PFSK-1 (cell line): ENCODE results near the gene PIGS.
A peak's percentile ranks its signal among the peaks of the same experiment; 100 is the strongest.

Source experiments
- FOXP2 ChIP-seq: optimal IDR thresholded peaks from 2 replicates; pipeline ENCODE3; 2011; ENCODE audit warnings: borderline replicate concordance, control low read depth, inconsistent platforms; ENCODE audit not compliant: insufficient read depth; ENCODE audit errors: extremely low read length, extremely low read depth
- POLR2AphosphoS5 ChIP-seq: IDR thresholded peaks from 2 replicates; pipeline ENCODE4 v1.6.1; 2012; ENCODE audit warnings: low read depth, mild to moderate bottlenecking, control low read depth, low read length, moderate library complexity
- REST ChIP-seq, 2 experiments: IDR thresholded peaks; 2 replicates each; pipeline versions ENCODE4 v1.6.1 to v1.8.0; 2011 to 2012; ENCODE audit warnings: low read depth in 2 of 2, low read length in 2 of 2, control low read depth in 1 of 2, inconsistent platforms in 1 of 2, mild to moderate bottlenecking in 1 of 2, moderate library complexity in 1 of 2; ENCODE audit not compliant: insufficient read depth in 1 of 2
- SIN3A ChIP-seq: IDR thresholded peaks from 2 replicates; pipeline ENCODE4 v1.6.1; 2012; ENCODE audit warnings: mild to moderate bottlenecking, low read length, moderate library complexity, borderline replicate concordance; ENCODE audit not compliant: insufficient read depth
- TAF1 ChIP-seq: IDR thresholded peaks from 2 replicates; pipeline ENCODE4 v1.6.1; 2012; ENCODE audit warnings: low read length, control low read depth, borderline replicate concordance; ENCODE audit not compliant: insufficient read depth

The PIGS gene

DNA sequence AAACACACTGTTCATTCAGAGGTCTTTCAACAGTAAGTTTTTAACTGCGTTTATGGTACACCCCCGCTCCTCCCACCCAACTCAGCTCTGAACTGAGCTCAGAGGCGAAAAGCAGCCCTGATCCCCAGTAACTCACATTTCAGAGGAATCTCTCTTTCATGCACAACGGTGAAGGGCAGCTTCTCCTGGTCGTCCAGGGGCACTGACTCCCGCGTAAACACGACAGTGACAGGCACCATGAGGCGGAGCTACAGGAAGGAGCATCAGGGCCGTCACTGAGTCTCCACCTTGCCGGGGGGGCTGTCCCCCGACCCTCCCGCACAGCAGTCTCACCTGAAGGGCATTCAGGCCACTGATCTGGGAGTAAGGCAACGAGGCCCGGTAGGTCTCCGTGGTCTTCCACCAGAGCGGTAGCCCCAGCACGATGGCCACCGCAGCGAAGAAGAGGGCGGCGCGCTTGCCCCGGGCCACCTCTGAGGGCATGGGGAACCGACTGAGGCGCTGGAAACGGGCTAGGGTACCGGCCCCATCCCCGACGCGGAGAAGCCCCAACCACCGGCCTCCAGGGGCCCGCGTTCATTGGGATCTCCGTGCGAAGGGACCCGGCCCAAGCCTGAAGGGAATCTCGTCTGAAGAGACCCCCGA is 486 bp downstream of the PIGS start:
- TF ChIP-seq TAF1, result no peak
- peak; percentile 56; the same call in 1 of the 2 replicates for TF ChIP-seq SIN3A
- peak; percentile 66 for TF ChIP-seq FOXP2
- no peak for TF ChIP-seq POLR2AphosphoS5

DNA sequence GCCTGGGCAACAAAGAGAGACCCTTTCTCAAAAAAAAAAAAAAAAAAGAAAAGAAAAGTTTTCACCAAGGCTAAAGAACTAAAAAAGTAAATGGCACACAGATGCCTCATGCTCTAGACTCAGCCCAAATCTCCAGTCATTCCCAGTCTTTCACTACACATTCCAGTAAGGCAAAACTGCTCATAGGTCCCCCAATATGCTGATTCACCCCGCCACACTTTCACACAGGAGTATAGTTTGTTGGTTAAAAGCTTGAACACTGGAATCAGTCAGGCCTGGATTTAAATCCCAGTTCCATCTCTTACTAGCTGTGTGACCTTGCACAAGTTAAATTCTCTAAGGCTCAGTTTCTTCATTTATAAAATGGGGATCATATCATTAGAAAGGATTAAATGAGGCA is 1.9 kb downstream of the PIGS start:
- no peak for TF ChIP-seq SIN3A
- TF ChIP-seq FOXP2, result no peak
- TF ChIP-seq POLR2AphosphoS5, result no peak
- TF ChIP-seq REST (IDR thresholded peaks at IDR 0.05; ENCODE audit: insufficient read depth in 1 of 2, low read depth in 2 of 2, low read length in 2 of 2), result no peak
- no peak for TF ChIP-seq TAF1

DNA sequence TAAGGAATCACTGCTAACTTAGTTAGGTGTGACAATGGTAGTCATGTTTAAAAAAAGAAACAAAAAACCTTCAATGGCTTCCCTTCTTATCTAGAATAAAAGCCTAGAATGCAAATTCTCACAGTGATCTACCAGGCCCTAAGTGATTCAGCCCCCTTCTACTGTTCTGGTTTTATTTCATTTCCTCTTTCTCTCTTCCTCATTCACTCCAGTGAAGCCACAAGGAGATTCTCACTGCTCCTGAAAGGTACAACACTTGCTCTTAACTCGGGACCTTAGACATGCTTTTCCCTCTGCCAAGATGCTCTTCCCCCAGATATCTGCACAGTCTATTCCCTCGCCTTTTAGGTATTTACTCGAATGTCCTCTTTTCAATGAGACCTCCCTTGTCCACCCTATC is 3.7 kb downstream of the PIGS start:
- no peak for TF ChIP-seq SIN3A
- TF ChIP-seq POLR2AphosphoS5, result no peak
- TF ChIP-seq FOXP2, result no peak
- no peak for TF ChIP-seq REST (IDR thresholded peaks at IDR 0.05; ENCODE audit: insufficient read depth in 1 of 2, low read depth in 2 of 2, low read length in 2 of 2)
- TF ChIP-seq TAF1, result no peak

DNA sequence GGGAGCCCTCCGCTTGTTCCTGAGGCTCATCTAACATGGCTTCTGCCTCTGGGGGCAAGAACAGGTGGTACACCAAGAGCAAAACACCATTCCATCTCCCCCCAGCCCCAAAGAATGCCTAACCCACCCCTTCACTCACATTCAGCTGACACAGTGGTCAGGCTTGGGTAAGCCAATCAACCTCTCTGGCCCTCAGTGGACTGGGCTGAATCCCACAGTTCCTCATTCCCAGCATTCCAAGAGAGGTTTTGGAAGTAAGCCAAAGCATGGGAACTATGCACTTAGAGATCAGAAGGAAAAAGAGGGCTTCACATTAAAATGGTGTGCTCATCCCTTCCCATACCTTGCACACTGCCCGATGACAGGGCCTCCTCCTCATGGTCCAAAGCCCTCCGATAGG is 7.8 kb downstream of the PIGS start:
- TF ChIP-seq SIN3A (no peak), POLR2AphosphoS5 (no peak), FOXP2 (no peak), TAF1 (no peak), REST (IDR thresholded peaks at IDR 0.05; ENCODE audit: insufficient read depth in 1 of 2, low read depth in 2 of 2, low read length in 2 of 2) (no peak)

DNA sequence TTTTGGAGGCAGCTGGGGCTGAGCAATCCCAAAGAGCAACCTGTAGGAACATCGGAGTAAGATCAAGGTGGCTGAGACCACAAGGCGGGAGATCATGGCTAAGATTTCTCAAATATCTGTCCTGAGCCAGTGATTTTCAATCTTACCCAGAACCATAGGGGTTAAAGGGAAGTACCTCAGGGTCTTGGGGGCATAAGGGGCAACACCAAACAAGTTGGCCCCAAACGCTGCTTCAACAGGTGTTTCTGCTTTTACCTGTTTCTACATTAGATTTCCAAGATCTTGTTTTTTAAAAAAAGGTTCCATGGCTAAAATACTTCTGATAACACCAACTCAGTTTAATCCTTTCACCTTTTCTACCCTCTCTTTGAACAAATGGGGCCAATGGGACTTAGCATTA is 16.3 kb downstream of the PIGS start:
- TF ChIP-seq POLR2AphosphoS5 (no peak), TAF1 (no peak), SIN3A (no peak), FOXP2 (no peak), REST (IDR thresholded peaks at IDR 0.05; ENCODE audit: insufficient read depth in 1 of 2, low read depth in 2 of 2, low read length in 2 of 2) (no peak)
